ENCODE results near the gene C18orf63.
"Not testable (repeated sequence)": the region's sequence is repeated elsewhere in the genome, so short reads cannot be mapped to it uniquely, and the experiment has no call there.

The C18orf63 gene

GRCh38 chr18:74284191-74284979 lies 31.3 kb upstream of the C18orf63 start:
- Histone ChIP-seq H2AFZ (ENCODE audit: low read depth, low read length, severe bottlenecking) (no peak overlapping the region), H3K4me2 (ENCODE audit: low read depth, low read length, poor library complexity, severe bottlenecking) (no peak overlapping the region), H3K9ac (ENCODE audit: low read length) (no peak overlapping the region), H3K27ac (ENCODE audit: low read depth, low read length) (no peak overlapping the region), H4K20me1 (ENCODE audit: low read depth, low read length) (no peaks in the 10 kb centered on the region), H3K9me2 (replicated peaks; ENCODE audit: insufficient read depth, low read length) (no peaks in the 10 kb centered on the region), H3K4me3 (ENCODE audit: insufficient read depth, low read length, poor library complexity, severe bottlenecking) (no peak overlapping the region), H3K79me2 (ENCODE audit: insufficient read depth, low read length) (peaks cover 8% of the 10 kb centered on the region; the same call in 1 of the 2 replicates), H3K27me3 (ENCODE audit: low read length) (no peaks in the 10 kb centered on the region), H3F3A (ENCODE audit: insufficient read depth) (no peaks in the 10 kb centered on the region), H3K36me3 (ENCODE audit: low read length) (no peaks in the 10 kb centered on the region), H3K9me3 (ENCODE audit: insufficient read depth, low read length) (no peaks in the 10 kb centered on the region)
- TF ChIP-seq EZH2phosphoT487 (conservative IDR thresholded peaks at IDR 0.05; ENCODE audit: low read length) (no peak), CTCF (IDR thresholded peaks at IDR 0.05; ENCODE audit: insufficient read depth, low read length, poor library complexity, severe bottlenecking) (no peak)

GRCh38 chr18:74284980-74285355 lies 30.7 kb upstream of the C18orf63 start:
- TF ChIP-seq CTCF (IDR thresholded peaks at IDR 0.05; ENCODE audit: insufficient read depth, low read length, poor library complexity, severe bottlenecking) (no peak), EZH2phosphoT487 (conservative IDR thresholded peaks at IDR 0.05; ENCODE audit: low read length) (no peak)
- Histone ChIP-seq H3K9ac (ENCODE audit: low read length) (no peak overlapping the region), H3K9me3 (ENCODE audit: insufficient read depth, low read length) (no peaks in the 10 kb centered on the region), H4K20me1 (ENCODE audit: low read depth, low read length) (no peaks in the 10 kb centered on the region), H2AFZ (ENCODE audit: low read depth, low read length, severe bottlenecking) (no peak overlapping the region), H3K27me3 (ENCODE audit: low read length) (no peaks in the 10 kb centered on the region), H3F3A (ENCODE audit: insufficient read depth) (no peaks in the 10 kb centered on the region), H3K4me2 (ENCODE audit: low read depth, low read length, poor library complexity, severe bottlenecking) (no peak overlapping the region), H3K79me2 (ENCODE audit: insufficient read depth, low read length) (peaks cover 8% of the 10 kb centered on the region; the same call in 1 of the 2 replicates), H3K4me3 (ENCODE audit: insufficient read depth, low read length, poor library complexity, severe bottlenecking) (no peak overlapping the region), H3K9me2 (replicated peaks; ENCODE audit: insufficient read depth, low read length) (no peaks in the 10 kb centered on the region), H3K27ac (ENCODE audit: low read depth, low read length) (no peak overlapping the region), H3K36me3 (ENCODE audit: low read length) (no peaks in the 10 kb centered on the region)

GRCh38 chr18:74285583-74285982 lies 30.1 kb upstream of the C18orf63 start:
- H3K4me2 ChIP-seq (ENCODE audit: low read depth, low read length, poor library complexity, severe bottlenecking); H3K36me3 ChIP-seq (ENCODE audit: low read length); H3K27ac ChIP-seq (ENCODE audit: low read depth, low read length); H3K9me3 ChIP-seq (ENCODE audit: insufficient read depth, low read length); H3K27me3 ChIP-seq (ENCODE audit: low read length); H2AFZ ChIP-seq (ENCODE audit: low read depth, low read length, severe bottlenecking); H3K9me2 ChIP-seq (replicated peaks; ENCODE audit: insufficient read depth, low read length); H3K79me2 ChIP-seq (ENCODE audit: insufficient read depth, low read length); H3K9ac ChIP-seq (ENCODE audit: low read length); H3F3A ChIP-seq (ENCODE audit: insufficient read depth); H4K20me1 ChIP-seq (ENCODE audit: low read depth, low read length); H3K4me3 ChIP-seq (ENCODE audit: insufficient read depth, low read length, poor library complexity, severe bottlenecking): not testable (repeated sequence)

- Histone ChIP-seq H3K27me3 (ENCODE audit: low read length) (no peaks in the 10 kb centered on the region), H3K27ac (ENCODE audit: low read depth, low read length) (no peak overlapping the region), H3K4me3 (ENCODE audit: insufficient read depth, low read length, poor library complexity, severe bottlenecking) (no peak overlapping the region), H3K36me3 (ENCODE audit: low read length) (no peaks in the 10 kb centered on the region), H4K20me1 (ENCODE audit: low read depth, low read length) (no peaks in the 10 kb centered on the region), H3K9me3 (ENCODE audit: insufficient read depth, low read length) (no peaks in the 10 kb centered on the region), H3K9ac (ENCODE audit: low read length) (no peak overlapping the region), H2AFZ (ENCODE audit: low read depth, low read length, severe bottlenecking) (no peak overlapping the region), H3K79me2 (ENCODE audit: insufficient read depth, low read length) (peaks cover 4% of the 10 kb centered on the region; the same call in 1 of the 2 replicates), H3K4me2 (ENCODE audit: low read depth, low read length, poor library complexity, severe bottlenecking) (peak overlapping the region; percentile 21), H3F3A (ENCODE audit: insufficient read depth) (no peaks in the 10 kb centered on the region), H3K9me2 (replicated peaks; ENCODE audit: insufficient read depth, low read length) (no peaks in the 10 kb centered on the region)
- no peak for TF ChIP-seq CTCF (IDR thresholded peaks at IDR 0.05; ENCODE audit: insufficient read depth, low read length, poor library complexity, severe bottlenecking)
- TF ChIP-seq EZH2phosphoT487 (conservative IDR thresholded peaks at IDR 0.05; ENCODE audit: low read length), result no peak
Observed at GRCh38 chr18:74286106-74286855, 29.4 kb upstream of the C18orf63 start.

Data from SU-DHL-6 (cell line).